WTC11 (cell line): ENCODE data around the gene FARP2. TPM values are rescaled to one million over a fixed set of nuclear protein-coding genes. Genes with fewer than 3 reads are reported as not detected.

Experiments used
- AFF4 ChIP-seq: sonication (generic); formaldehyde crosslinking; IDR thresholded peaks from 2 replicates; pipeline ENCODE4 v1.8.1; 2023; ENCODE audit warnings: mild to moderate bottlenecking, missing genetic modification reagents, borderline replicate concordance
- ATF1 ChIP-seq: sonication (generic); formaldehyde crosslinking; IDR thresholded peaks from 2 replicates; pipeline ENCODE4 v1.8.1; 2023; ENCODE audit warnings: mild to moderate bottlenecking, moderate library complexity, missing genetic modification reagents
- CBFB ChIP-seq: sonication (generic); formaldehyde crosslinking; IDR thresholded peaks from 2 replicates; pipeline ENCODE4 v1.8.1; 2022; ENCODE audit warnings: mild to moderate bottlenecking, low read depth, missing genetic modification reagents
- CDX4 ChIP-seq: fragments of 250-450 bp; sonication (Bioruptor Pico); IDR thresholded peaks from 2 replicates; pipeline ENCODE4 v1.9.0; 2021; ENCODE audit warnings: moderate library complexity, mild to moderate bottlenecking, inconsistent platforms, borderline replicate concordance
- CREM ChIP-seq: sonication (generic); formaldehyde crosslinking; IDR thresholded peaks from 2 replicates; pipeline ENCODE4 v1.8.1; 2022; ENCODE audit warnings: mild to moderate bottlenecking, missing genetic modification reagents, moderate library complexity
- E2F5 ChIP-seq: sonication (generic); formaldehyde crosslinking; IDR thresholded peaks from 2 replicates; pipeline ENCODE4 v1.8.1; 2022; ENCODE audit warnings: mild to moderate bottlenecking, moderate library complexity, missing genetic modification reagents
- ELF4 ChIP-seq: sonication (generic); formaldehyde crosslinking; IDR thresholded peaks from 2 replicates; pipeline ENCODE4 v1.8.1; 2022; ENCODE audit warnings: low read depth, mild to moderate bottlenecking, moderate library complexity, missing genetic modification reagents
- FOXJ3 ChIP-seq: sonication (generic); formaldehyde crosslinking; IDR thresholded peaks from 2 replicates; pipeline ENCODE4 v1.9.0; 2021; ENCODE audit warnings: missing genetic modification reagents, mild to moderate bottlenecking, borderline replicate concordance
- FOXK1 ChIP-seq: sonication (generic); formaldehyde crosslinking; IDR thresholded peaks from 2 replicates; pipeline ENCODE4 v1.8.0; 2022; ENCODE audit warnings: mild to moderate bottlenecking, moderate library complexity, missing genetic modification reagents
- HMGA2 ChIP-seq: fragments of 250-450 bp; sonication (Bioruptor Pico); IDR thresholded peaks from 2 replicates; pipeline ENCODE4 v1.4.0; 2021; ENCODE audit warnings: mild to moderate bottlenecking, moderate library complexity
- HMGXB4 ChIP-seq: sonication (generic); formaldehyde crosslinking; IDR thresholded peaks from 2 replicates; pipeline ENCODE4 v1.8.1; 2023; ENCODE audit warnings: mild to moderate bottlenecking, moderate library complexity, missing genetic modification reagents
- IRF2 ChIP-seq: sonication (generic); formaldehyde crosslinking; IDR thresholded peaks from 2 replicates; pipeline ENCODE4 v1.8.0; 2022; ENCODE audit warnings: low read depth, missing genetic modification reagents, borderline replicate concordance
- KAT7 ChIP-seq: sonication (generic); formaldehyde crosslinking; IDR thresholded peaks from 2 replicates; pipeline ENCODE4 v1.8.1; 2023; ENCODE audit warnings: missing genetic modification reagents, mild to moderate bottlenecking, borderline replicate concordance
- MLX ChIP-seq: sonication (generic); formaldehyde crosslinking; IDR thresholded peaks from 2 replicates; pipeline ENCODE4 v1.8.1; 2023; ENCODE audit warnings: mild to moderate bottlenecking, missing genetic modification reagents, moderate library complexity
- NFATC4 ChIP-seq: fragments of 250-450 bp; sonication (Bioruptor Pico); IDR thresholded peaks from 2 replicates; pipeline ENCODE4 v1.9.0; 2021; ENCODE audit warnings: mild to moderate bottlenecking
- NFE2L1 ChIP-seq: sonication (generic); formaldehyde crosslinking; IDR thresholded peaks from 2 replicates; pipeline ENCODE4 v1.8.1; 2023; ENCODE audit warnings: missing genetic modification reagents
- NFYB ChIP-seq: sonication (generic); formaldehyde crosslinking; conservative IDR thresholded peaks from 2 replicates; pipeline ENCODE4 v1.8.0; 2022; ENCODE audit warnings: low read depth, missing genetic modification reagents
- RELA ChIP-seq: sonication (generic); formaldehyde crosslinking; IDR thresholded peaks from 2 replicates; pipeline ENCODE4 v1.8.1; 2022; ENCODE audit warnings: missing genetic modification reagents, mild to moderate bottlenecking, borderline replicate concordance
- SMAD4 ChIP-seq: sonication (generic); formaldehyde crosslinking; IDR thresholded peaks from 2 replicates; pipeline ENCODE4 v1.8.0; 2022; ENCODE audit warnings: mild to moderate bottlenecking, missing genetic modification reagents
- SOX15 ChIP-seq: fragments of 250-450 bp; sonication (Bioruptor Pico); IDR thresholded peaks from 2 replicates; pipeline ENCODE4 v1.9.0; 2021; ENCODE audit warnings: mild to moderate bottlenecking
- SP1 ChIP-seq: sonication (generic); formaldehyde crosslinking; conservative IDR thresholded peaks from 2 replicates; pipeline ENCODE4 v1.8.1; 2022; ENCODE audit warnings: missing genetic modification reagents
- USF1 ChIP-seq: sonication (generic); formaldehyde crosslinking; IDR thresholded peaks from 2 replicates; pipeline ENCODE4 v1.8.0; 2022; ENCODE audit warnings: mild to moderate bottlenecking, missing genetic modification reagents
- USF2 ChIP-seq: sonication (generic); formaldehyde crosslinking; IDR thresholded peaks from 2 replicates; pipeline ENCODE4 v1.8.1; 2023; ENCODE audit warnings: mild to moderate bottlenecking, missing genetic modification reagents, moderate library complexity
- ZBTB43 ChIP-seq: sonication (generic); formaldehyde crosslinking; IDR thresholded peaks from 2 replicates; pipeline ENCODE4 v1.8.1; 2023; ENCODE audit warnings: mild to moderate bottlenecking, missing genetic modification reagents
- ZNF219 ChIP-seq: sonication (generic); formaldehyde crosslinking; IDR thresholded peaks from 2 replicates; pipeline ENCODE4 v1.8.0; 2023; ENCODE audit warnings: missing genetic modification reagents, mild to moderate bottlenecking, borderline replicate concordance
- ZNF232 ChIP-seq: sonication (generic); formaldehyde crosslinking; IDR thresholded peaks from 2 replicates; pipeline ENCODE4 v1.8.0; 2022; ENCODE audit warnings: mild to moderate bottlenecking, missing genetic modification reagents
- ZNF263 ChIP-seq: sonication (generic); formaldehyde crosslinking; IDR thresholded peaks from 2 replicates; pipeline ENCODE4 v1.8.1; 2022; ENCODE audit warnings: low read depth, mild to moderate bottlenecking, moderate library complexity, missing genetic modification reagents
- total RNA-seq: library from RNA; stranded (reverse); gene quantifications from 3 replicates; pipeline ENCODE4 v1.2.3, GENCODE V29; 2021

FARP2 gene
- total RNA-seq, 1 experiment from 2014 or later: 37.8 TPM

- TF ChIP-seq AFF4 (CRISPR knock-in tag): no peak
- no peak for TF ChIP-seq SOX15 (CRISPR knock-in tag)
- TF ChIP-seq CREM (CRISPR knock-in tag): no peak
- TF ChIP-seq MLX: no peak
- TF ChIP-seq ZNF219 (CRISPR knock-in tag): no peak
- TF ChIP-seq KAT7 (CRISPR knock-in tag): no peak
- no peak for TF ChIP-seq ELF4
- peak; percentile 27; the same call in 1 of the 2 replicates for TF ChIP-seq USF1
- TF ChIP-seq USF2: no peak
- TF ChIP-seq NFATC4: no peak
- no peak for TF ChIP-seq RELA
- no peak for TF ChIP-seq CDX4 (CRISPR knock-in tag)
- no peak for TF ChIP-seq NFE2L1 (CRISPR knock-in tag)
- TF ChIP-seq HMGA2 (CRISPR knock-in tag): no peak
- TF ChIP-seq ZNF263: no peak
- no peak for TF ChIP-seq CBFB
- no peak for TF ChIP-seq SMAD4 (CRISPR knock-in tag)
- TF ChIP-seq IRF2 (CRISPR knock-in tag): no peak
- TF ChIP-seq ZBTB43: peak; percentile 68; the same call in 1 of the 2 replicates
- TF ChIP-seq ATF1 (CRISPR knock-in tag): no peak
- TF ChIP-seq HMGXB4 (CRISPR knock-in tag): no peak
- TF ChIP-seq E2F5 (CRISPR knock-in tag): no peak
- TF ChIP-seq SP1 (CRISPR knock-in tag): peak; percentile 90
- no peak for TF ChIP-seq NFYB
- no peak for TF ChIP-seq FOXJ3
- no peak for TF ChIP-seq FOXK1 (CRISPR knock-in tag)
- TF ChIP-seq ZNF232 (CRISPR knock-in tag): 0 out of 2 replicates have a peak, but pooled peaks have one; percentile 33
These were observed 184.9 kb downstream of the FARP2 start (continued) for GRCh38 chr2:241540771-241541561.
